Choroid plexus epithelial cell (primary cell): ENCODE data around the gene DYNC1I1.

Experiments
- DNase-seq: peaks from one replicate; pipeline ENCODE4 v3.0.0-alpha.2; 2010; ENCODE audit warnings: low read depth
- H3K4me3 ChIP-seq: 2 replicates; pipeline ENCODE4 v1.5.1; 2011; ENCODE audit warnings: low read depth, mild to moderate bottlenecking, control low read depth, low read length, moderate library complexity
- TF ChIP-seq, protein P1 (sequence below): conservative IDR thresholded peaks from 2 replicates; pipeline ENCODE4 v1.5.1; 2011; ENCODE audit warnings: low read depth, mild to moderate bottlenecking, control low read depth, inconsistent platforms, low read length, moderate library complexity

Gene DYNC1I1

DNA sequence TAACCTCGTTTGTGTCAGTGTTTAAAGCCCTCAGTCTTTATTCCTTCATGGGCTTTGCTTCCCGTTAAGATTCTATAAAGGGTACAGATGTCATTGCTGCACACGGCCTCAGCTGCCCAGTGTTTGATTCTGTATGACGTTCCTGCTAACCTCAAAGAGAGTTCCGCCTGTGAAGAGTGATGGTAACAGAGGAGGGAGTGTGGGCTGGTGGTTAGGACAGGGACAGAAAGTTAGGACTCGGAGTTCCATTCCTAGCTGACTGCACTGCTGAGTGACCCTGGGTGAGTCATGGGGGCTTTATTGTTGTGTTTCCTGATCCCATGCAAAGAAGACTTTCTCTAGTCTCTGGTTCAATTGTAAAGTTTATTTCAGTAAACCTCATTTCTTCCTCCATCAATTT, 227.1 kb downstream of the DYNC1I1 start:
- no peak for DNase-seq
- no peak overlapping the region for H3K4me3 ChIP-seq
- TF ChIP-seq, protein P1, sequence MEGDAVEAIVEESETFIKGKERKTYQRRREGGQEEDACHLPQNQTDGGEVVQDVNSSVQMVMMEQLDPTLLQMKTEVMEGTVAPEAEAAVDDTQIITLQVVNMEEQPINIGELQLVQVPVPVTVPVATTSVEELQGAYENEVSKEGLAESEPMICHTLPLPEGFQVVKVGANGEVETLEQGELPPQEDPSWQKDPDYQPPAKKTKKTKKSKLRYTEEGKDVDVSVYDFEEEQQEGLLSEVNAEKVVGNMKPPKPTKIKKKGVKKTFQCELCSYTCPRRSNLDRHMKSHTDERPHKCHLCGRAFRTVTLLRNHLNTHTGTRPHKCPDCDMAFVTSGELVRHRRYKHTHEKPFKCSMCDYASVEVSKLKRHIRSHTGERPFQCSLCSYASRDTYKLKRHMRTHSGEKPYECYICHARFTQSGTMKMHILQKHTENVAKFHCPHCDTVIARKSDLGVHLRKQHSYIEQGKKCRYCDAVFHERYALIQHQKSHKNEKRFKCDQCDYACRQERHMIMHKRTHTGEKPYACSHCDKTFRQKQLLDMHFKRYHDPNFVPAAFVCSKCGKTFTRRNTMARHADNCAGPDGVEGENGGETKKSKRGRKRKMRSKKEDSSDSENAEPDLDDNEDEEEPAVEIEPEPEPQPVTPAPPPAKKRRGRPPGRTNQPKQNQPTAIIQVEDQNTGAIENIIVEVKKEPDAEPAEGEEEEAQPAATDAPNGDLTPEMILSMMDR: no peak

DNA sequence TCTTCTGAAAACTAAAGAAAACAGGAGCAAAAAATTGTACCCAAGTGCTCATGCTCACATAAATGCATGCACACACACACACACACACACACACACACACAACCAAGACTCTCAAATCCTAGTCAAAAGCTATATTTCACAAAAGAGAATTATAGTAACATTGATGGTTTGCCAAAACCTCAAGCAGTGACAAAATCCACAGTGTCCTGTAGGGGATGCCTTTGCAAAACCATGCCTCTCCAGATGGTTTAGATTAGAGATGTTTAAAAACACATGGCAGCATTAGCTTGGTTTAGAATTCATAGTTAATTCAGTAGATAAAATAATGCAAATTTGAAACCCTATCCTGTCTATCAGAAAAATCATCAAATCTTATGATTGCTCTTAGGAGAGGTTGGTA, 232.2 kb downstream of the DYNC1I1 start:
- TF ChIP-seq, protein P1: no peak
- no peak overlapping the region for H3K4me3 ChIP-seq
- DNase-seq: no peak

DNA sequence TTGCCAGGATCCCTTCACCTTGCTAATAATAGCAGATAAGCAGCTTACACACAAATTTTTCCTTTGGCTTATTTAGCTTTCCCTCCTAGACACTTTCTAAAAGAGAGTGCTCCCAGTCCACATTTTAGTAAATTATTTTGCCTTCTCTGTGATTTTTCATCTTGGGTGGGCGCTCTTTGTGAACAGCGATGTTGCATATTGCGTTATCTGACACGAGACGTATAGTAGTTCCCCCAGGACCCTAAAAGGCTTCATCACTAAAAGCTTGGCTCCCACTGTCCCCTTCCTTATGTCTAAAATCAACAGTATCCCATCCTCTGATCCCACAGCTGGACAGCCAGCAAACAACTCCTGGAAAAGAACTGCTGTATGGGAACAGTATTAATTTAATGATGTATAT, 232.9 kb downstream of the DYNC1I1 start:
- DNase-seq: no peak
- TF ChIP-seq, protein P1: no peak
- no peak overlapping the region for H3K4me3 ChIP-seq

DNA sequence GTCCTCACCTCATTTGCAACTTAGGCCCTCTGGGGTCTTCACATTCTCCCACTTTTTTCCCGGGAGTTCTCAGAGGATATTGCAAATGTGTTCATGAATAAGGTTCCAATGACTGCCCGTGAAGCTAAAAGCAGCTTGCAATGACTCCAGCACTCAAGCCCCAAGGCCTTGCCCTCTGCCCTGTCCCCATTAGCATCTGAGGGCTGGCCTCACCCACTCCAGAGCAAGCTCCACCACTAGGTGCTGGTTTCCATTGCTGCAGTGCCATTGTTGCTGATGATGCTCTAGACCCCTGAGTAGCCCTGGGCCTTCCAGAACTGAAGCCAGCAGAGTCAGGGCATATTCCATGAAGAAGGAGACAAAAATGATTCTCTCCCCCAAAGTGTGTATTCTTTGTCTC, 236.8 kb downstream of the DYNC1I1 start:
- no peak overlapping the region for H3K4me3 ChIP-seq
- DNase-seq: no peak
- TF ChIP-seq, protein P1: no peak

DNA sequence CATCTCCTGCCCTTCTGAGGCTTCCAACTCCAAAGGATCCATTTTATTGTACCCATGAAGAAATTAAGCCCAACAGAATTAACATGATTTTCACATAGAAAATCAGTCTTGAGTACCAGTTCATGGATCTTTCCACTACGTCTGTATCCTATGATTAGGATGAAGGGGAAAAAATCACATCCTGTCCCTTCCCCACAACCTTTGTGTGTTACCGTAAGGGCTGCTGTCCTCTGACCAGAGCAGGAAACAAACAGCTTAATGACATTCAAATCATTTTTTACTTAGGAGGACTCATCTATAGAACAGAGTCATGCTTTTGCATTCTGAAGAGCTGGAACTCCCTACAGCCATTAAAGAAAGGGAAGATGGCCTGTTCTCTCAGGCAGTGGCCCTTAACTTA, 241.5 kb downstream of the DYNC1I1 start:
- no peak overlapping the region for H3K4me3 ChIP-seq
- TF ChIP-seq, protein P1: no peak
- DNase-seq: no peak

DNA sequence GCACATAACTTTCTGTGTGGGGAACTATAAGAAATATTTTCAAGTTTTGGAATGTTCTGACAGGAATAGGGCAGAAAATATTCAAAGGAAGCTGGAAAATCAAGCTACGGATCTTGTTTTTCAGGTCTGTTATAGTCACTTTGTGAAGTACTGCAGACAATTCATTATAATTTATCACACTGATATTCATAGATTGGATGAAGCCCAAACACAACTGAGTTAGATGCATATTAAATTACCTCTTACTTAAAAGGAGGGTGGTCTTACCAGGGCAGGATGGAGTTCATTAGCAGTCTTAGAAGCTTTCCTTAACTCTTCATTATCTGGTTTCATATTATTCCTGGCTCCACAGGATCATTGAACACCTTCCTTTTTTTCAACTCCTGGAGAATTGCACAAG, 242.3 kb downstream of the DYNC1I1 start:
- no peak for DNase-seq
- TF ChIP-seq, protein P1: no peak
- no peak overlapping the region for H3K4me3 ChIP-seq

DNA sequence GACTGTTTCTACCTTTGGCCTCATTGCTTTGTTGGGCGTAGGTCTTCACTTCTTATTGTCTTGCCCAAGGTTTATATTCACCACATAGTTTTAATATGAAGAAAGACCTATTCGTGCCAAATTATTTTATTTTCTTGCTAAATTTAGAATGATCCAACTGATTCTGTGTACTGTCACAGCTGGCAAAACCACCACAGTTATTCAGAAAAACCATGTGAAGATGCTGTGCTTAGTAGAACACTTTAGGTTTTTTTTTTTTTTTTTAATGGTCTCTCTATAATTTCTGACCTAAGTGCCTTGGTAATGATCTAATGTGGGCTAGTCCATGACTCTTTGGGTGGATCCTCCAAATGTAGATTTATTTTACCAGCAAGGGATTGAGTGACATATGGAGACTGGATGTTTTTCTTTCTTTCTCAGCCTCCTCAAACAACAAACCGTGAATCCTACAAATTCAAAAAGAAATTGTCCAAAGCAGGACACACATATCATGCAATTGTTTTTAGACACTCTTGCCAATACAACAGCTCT, 243.8 kb downstream of the DYNC1I1 start:
- H3K4me3 ChIP-seq: no peak overlapping the region
- TF ChIP-seq, protein P1: no peak
- DNase-seq: no peak
